Activated naive CD4-positive, alpha-beta T cell treated with anti-CD3 and anti-CD28 coated beads, Interleukin-2, amount 10 ng/mL, durations not matched to agents 7 days and 5 days (primary cell): ENCODE results near the gene LUZP1.
A peak's percentile ranks its signal among the peaks of the same experiment; 100 is the strongest.
"Not testable (repeated sequence)": the region's sequence is repeated elsewhere in the genome, so short reads cannot be mapped to it uniquely, and the experiment has no call there.

Experiments
- CTCF ChIA-PET: fragments of 350-600 bp; sonication (Branson Sonifier 250); formaldehyde crosslinking; loops from one replicate; lab custom pipeline; 2021; ENCODE audit warnings: antibody characterized with exemption; lab: Charles Lee
- DNase-seq: peaks from one replicate; pipeline ENCODE4 v3.0.0-alpha.2; 2020
- H3K27ac Mint-ChIP-seq: one replicate; pipeline ENCODE4 v1.8.0; 2021; ENCODE audit warnings: mild to moderate bottlenecking, moderate library complexity, mixed read lengths
- H3K27me3 Mint-ChIP-seq: one replicate; pipeline ENCODE4 v1.8.0; 2021; ENCODE audit warnings: mild to moderate bottlenecking, mixed read lengths
- H3K36me3 Mint-ChIP-seq: one replicate; pipeline ENCODE4 v1.8.0; 2021; ENCODE audit warnings: mixed read lengths
- H3K4me1 Mint-ChIP-seq: one replicate; pipeline ENCODE4 v1.8.0; 2021; ENCODE audit warnings: mixed read lengths
- H3K4me3 Mint-ChIP-seq: one replicate; pipeline ENCODE4 v1.8.0; 2021; ENCODE audit warnings: mild to moderate bottlenecking, moderate library complexity, mixed read lengths
- H3K9me3 Mint-ChIP-seq: one replicate; pipeline ENCODE4 v1.8.0; 2021; ENCODE audit warnings: mixed read lengths

Gene LUZP1

DNA sequence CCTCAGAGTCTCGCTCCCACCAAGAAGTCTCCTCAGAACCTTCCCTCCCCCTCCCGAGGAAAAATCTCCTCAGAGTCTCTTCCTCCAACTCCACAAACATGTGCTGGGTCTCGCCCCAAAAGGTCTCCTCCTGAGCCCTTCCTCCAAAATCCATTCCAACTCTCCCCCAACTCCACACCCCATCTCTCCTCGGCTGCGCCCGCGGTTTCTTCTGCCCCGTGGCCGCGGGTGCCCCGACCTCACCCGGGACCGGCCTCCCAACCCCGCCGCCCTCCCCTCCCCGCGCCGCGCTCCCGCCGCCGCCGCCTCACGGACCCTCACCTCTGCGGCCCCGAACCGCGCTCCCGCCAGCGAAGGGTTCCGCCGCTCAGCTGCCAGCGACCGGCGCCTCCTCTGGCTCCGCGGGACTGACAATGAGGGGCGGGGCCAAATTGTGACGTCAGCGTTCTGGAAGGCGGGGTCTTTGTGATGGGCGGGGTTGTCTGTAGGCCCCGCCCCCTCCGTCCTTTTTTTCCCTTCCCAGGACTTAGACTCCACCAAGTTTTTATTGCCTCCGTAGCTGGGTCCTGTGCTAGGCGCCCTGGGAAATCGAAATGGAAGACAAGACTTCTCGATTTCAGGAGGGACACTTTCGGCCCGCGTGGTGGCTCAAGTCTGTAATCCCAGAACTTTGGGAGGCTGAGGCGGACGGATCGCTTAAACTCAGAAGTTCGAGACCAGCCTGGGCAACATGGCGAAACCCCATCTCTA, at the start of gene LUZP1:
TSS of gene LUZP1 (minus strand) at position 412 of the 750 bp plus-strand sequence.
- peak; percentile 90 for DNase-seq
- Mint-ChIP-seq H3K36me3 (no peaks in the 10 kb centered on the region), H3K9me3 (no peaks in the 10 kb centered on the region), H3K4me3 (peak within 1 kb of the TSS; percentile 99), H3K27me3 (peaks cover 25% of the 10 kb centered on the region), H3K4me1 (peaks cover 33% of the 10 kb centered on the region), H3K27ac (peak within 1 kb of the TSS; percentile 85)
- CTCF ChIA-PET, result interaction anchor here (2.4 kb wide), 1 partner anchor 69 kb away, joined by 13 read pairs; no protein-coding TSS in a partner anchor

DNA sequence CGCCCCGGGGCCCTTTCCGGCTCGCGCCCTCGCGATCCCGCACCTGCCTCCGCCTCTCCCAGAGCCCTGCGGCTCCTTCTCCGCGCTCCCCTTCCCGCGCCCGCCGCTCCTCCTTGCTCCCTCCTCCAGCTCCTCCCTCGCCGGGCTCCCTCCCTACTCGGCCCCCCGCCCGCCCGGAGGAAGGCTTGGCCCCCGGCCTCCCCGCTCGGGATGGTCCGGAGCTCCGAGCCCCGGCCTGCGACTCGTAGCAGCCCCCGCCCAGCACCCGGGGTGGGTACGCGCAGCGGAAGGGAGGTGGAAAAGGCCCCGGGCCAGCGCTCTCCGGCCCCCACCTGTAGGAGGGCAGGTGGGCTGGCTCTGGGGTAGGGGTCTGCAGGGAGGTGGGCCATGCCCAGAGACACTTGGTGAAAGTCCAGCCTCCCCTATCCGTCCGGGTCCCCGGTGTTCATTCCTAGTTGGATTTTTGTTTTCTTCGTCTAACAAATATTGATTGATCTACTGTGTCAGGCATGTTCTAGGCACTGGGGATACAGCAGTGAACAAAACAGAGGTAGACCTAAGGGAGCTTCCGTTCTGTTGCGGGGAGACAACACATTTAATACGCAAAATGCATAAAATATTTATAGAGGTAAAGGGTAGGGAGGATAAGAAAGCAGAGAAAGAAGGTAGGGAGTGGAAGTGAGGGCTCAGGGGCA, 48.9 kb upstream of the LUZP1 start, which contains the start of gene HTR1D:
TSS of gene HTR1D (minus strand) at position 82 of the 695 bp plus-strand sequence. CDS start 23,283 bp downstream, outside the sequence.
- H3K4me3 Mint-ChIP-seq, result peak within 1 kb of the TSS; percentile 16
- no peaks in the 10 kb centered on the region for H3K36me3 Mint-ChIP-seq
- no peak within 1 kb of the TSS for H3K27ac Mint-ChIP-seq
- peak; percentile 25 for DNase-seq
- CTCF ChIA-PET, result interaction anchor here (0.6 to 1.7 kb wide), 3 partner anchors 10 to 186 kb away, joined by 3 to 4 read pairs (median 4); no protein-coding TSS in a partner anchor
- H3K27me3 Mint-ChIP-seq, result peaks cover 91% of the 10 kb centered on the region
- H3K4me1 Mint-ChIP-seq, result peaks cover 10% of the 10 kb centered on the region
- no peaks in the 10 kb centered on the region for H3K9me3 Mint-ChIP-seq

DNA sequence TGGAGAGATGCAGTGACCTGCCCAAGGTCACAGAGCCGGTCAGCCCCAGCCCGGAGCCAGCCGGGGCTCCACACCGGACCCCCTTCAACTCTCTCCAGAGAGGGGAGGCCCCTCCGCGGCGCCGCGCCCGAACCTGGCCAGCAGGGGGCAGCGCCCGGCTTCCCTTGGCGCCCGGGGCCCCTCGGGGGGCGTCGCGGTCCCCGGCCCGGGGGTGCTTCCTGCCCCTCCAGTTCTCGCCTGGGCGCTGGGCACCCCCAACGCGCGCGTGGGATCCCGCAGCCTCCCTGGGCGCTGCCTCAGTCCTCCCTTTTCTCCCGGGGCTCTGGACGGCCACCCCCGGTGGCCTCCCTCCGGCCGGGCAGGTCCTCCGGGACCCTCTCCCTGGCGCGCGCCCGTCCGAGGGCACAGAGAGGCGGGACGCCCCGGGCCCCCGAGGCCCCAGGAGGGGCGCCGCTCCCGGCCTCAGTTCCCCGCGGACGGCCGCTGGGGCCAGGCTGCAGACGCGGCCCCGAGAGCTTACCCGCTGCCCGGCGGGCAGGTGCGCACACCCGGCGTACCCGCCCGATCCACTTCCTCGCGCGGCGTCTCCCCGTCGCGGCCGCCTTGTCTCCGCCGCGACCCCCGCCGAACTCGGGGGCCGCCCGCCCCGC, 48.2 kb upstream of the LUZP1 start:
- H3K27ac Mint-ChIP-seq, result no peak overlapping the region
- H3K4me1 Mint-ChIP-seq, result peaks cover 10% of the 10 kb centered on the region

DNA sequence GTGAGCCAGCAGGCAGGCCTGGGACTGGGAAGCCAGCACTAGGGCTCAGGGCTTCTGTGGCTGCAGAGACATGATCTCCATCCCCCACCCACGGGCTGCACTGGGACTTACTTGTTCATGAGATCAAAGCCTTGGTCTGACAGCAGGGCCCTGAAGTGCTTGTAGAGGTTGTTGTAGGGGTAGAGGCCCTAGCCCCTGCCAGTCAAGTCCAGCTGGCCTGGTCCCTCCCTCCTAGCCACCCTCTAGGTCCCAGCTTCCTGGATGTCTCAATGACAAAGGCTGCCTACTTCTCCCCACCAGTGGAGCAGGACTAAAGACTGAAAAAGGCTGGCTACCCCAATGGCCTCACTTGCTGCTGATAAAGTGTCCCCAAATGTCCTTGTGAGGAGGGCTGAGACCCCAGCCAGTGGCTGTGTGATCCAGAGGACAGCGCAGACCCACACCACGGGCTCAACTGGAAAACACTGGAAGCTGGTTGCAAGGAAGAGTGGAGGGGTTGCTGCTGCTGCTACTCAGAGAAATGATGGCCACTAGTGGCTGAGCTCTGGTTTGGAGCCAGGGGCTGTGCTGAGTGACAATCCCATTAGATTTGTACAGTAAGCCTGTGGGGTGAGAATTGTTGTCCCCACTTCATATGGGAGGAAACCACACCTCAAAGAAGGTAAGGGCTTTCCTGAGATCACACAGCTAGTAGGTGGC, 47.2 kb upstream of the LUZP1 start:
- Mint-ChIP-seq H3K36me3 (no peaks in the 10 kb centered on the region), H3K27me3 (peaks cover 95% of the 10 kb centered on the region), H3K27ac (no peak overlapping the region), H3K4me1 (peaks cover 10% of the 10 kb centered on the region), H3K4me3 (peak overlapping the region; percentile 16), H3K9me3 (no peaks in the 10 kb centered on the region)
- CTCF ChIA-PET, result interaction anchor here (1.1 to 2.0 kb wide), 3 partner anchors 84 to 187 kb away, joined by 3 to 9 read pairs (median 3); no protein-coding TSS in a partner anchor
- no peak for DNase-seq

More for the DNA sequence above, 48.2 kb upstream of the LUZP1 start:
- no peaks in the 10 kb centered on the region for H3K9me3 Mint-ChIP-seq
- H3K27me3 Mint-ChIP-seq, result peaks cover 93% of the 10 kb centered on the region
- no peak overlapping the region for H3K4me3 Mint-ChIP-seq
- peak; percentile 54 for DNase-seq
- no peaks in the 10 kb centered on the region for H3K36me3 Mint-ChIP-seq
- CTCF ChIA-PET, result interaction anchor here (0.6 to 2.0 kb wide), 4 partner anchors 11 to 187 kb away, joined by 3 to 9 read pairs (median 4); no protein-coding TSS in a partner anchor

DNA sequence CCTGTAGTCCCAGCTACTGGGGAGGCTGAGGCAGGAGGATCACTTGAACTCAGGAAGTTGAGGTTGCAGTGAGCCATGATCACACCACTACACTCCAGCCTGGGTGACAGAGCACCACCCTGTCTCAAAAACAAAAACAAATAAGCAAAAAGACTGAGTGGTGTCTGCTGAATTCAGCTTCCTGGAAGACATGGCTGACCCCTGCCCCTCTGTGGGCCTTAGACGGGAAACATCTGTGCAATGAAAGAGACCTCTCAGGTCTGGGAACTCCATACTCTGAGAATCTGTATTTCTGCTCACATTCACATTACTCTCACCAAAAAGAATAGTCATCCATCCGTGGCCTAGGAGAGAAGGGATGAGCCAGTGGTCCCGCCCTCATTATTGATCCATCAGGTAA, 46.6 kb upstream of the LUZP1 start:
- no peaks in the 10 kb centered on the region for H3K9me3 Mint-ChIP-seq

DNA sequence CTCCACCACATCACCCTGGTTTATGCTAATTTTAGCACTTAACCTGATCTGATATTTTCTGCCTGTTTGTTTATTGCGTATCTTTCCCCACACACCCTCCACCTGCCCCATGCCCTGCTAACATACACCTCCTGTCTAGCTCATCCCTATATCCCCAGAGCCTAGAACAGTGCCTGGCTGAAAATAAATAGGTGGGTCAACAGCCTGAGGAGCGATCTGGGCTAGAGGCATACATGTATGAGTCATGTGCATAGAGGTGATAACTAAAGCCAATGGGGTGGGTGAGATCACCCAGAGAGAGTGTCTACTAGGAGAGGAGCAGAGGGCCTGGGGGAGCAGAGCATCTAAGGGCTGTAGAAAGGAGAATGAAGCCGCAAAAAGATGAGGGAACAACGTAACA, 46.0 kb upstream of the LUZP1 start:
- Mint-ChIP-seq H3K4me1 (peaks cover 12% of the 10 kb centered on the region), H3K9me3 (no peaks in the 10 kb centered on the region), H3K36me3 (no peaks in the 10 kb centered on the region), H3K27me3 (peaks cover 95% of the 10 kb centered on the region), H3K4me3 (no peak overlapping the region), H3K27ac (no peak overlapping the region)
- DNase-seq, result no peak
- CTCF ChIA-PET, result interaction anchor here (0.6 to 2.0 kb wide), 4 partner anchors 9 to 189 kb away, joined by 3 to 9 read pairs (median 4); no protein-coding TSS in a partner anchor

More for the DNA sequence above, 46.6 kb upstream of the LUZP1 start:
- H3K36me3 Mint-ChIP-seq, result no peaks in the 10 kb centered on the region
- DNase-seq, result no peak
- CTCF ChIA-PET, result interaction anchor here (1.1 to 2.0 kb wide), 3 partner anchors 85 to 187 kb away, joined by 3 to 9 read pairs (median 3); no protein-coding TSS in a partner anchor
- no peak overlapping the region for H3K27ac Mint-ChIP-seq
- peaks cover 10% of the 10 kb centered on the region for H3K4me1 Mint-ChIP-seq
- peaks cover 96% of the 10 kb centered on the region for H3K27me3 Mint-ChIP-seq
- H3K4me3 Mint-ChIP-seq, result no peak overlapping the region

DNA sequence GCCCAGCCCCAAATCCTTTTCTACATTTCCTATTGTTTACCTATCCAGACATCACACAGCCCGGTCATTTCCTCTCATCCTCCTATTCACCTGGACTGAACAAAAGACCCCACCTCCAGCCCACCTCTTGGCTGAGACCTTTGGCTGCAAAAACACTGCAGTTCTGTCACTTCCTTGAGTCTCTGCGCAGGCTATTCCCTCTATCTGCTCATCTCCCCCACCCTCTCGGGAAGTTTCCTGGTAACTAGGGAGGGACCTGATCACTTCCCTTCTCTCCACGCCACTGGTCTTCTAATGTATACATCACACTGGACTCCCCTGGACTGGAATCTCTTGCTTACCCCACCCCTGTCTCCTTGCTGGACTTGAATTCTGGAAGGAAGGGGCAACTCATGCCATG, 43.3 kb upstream of the LUZP1 start:
- Mint-ChIP-seq H3K36me3 (no peaks in the 10 kb centered on the region), H3K9me3 (no peaks in the 10 kb centered on the region), H3K27me3 (peaks cover 70% of the 10 kb centered on the region), H3K4me3 (no peak overlapping the region), H3K27ac (no peak overlapping the region), H3K4me1 (peaks cover 9% of the 10 kb centered on the region)
- DNase-seq, result no peak
- CTCF ChIA-PET, result interaction anchor here (0.5 kb wide), 1 partner anchor 532 kb away, joined by 4 read pairs; no protein-coding TSS in a partner anchor

DNA sequence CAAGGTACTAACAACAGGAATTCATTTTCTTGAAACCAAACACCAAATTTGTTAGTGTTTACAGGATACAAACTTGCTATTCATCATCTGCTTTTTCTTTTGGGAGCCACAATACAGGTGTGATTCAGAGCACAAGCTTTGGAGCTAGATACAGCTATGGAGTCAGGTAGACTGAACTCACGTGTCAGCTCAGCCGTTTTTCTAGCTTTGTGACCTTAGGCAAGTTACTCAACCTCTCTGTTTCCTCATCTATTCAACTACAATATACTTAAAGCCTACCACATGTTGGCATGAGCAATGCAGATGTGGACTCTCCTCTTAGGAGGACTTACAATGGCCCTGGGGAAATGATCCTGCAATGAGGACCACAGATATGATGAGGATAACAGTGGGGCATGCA, 42.3 kb upstream of the LUZP1 start:
- H3K36me3 Mint-ChIP-seq, result no peaks in the 10 kb centered on the region
- DNase-seq, result no peak
- no peak overlapping the region for H3K27ac Mint-ChIP-seq
- peaks cover 4% of the 10 kb centered on the region for H3K4me1 Mint-ChIP-seq
- peaks cover 68% of the 10 kb centered on the region for H3K27me3 Mint-ChIP-seq
- no peaks in the 10 kb centered on the region for H3K9me3 Mint-ChIP-seq
- H3K4me3 Mint-ChIP-seq, result no peak overlapping the region
- CTCF ChIA-PET, result interaction anchor here (0.6 to 1.3 kb wide), 4 partner anchors 14 to 1475 kb away, joined by 3 to 5 read pairs (median 4); no protein-coding TSS in a partner anchor

DNA sequence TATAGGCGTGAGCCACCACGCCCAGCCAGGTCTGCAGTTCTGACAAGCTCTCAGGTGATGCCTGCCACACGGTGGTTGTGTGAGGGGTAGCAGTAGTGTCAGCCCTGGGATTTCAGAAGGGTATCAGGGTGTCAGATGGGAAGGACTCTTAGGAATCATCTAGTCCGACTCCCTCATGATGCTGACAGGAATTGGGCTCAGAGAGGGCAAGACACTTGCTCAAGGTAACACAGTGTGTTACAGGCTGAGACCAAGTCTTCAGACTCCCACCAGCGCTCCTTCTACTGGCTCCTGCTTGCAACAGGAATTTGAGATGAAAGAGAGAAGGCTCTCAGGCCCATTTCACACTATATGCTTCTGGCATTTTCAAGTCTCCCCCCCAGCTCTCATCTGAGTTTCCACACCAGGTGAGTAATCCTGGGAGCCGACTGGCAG, 41.7 kb upstream of the LUZP1 start:
- CTCF ChIA-PET, result interaction anchor here (0.6 to 1.3 kb wide), 3 partner anchors 14 to 1476 kb away, joined by 3 to 5 read pairs (median 3); no protein-coding TSS in a partner anchor
- peaks cover 2% of the 10 kb centered on the region for H3K4me1 Mint-ChIP-seq
- H3K36me3 Mint-ChIP-seq, result no peaks in the 10 kb centered on the region
- no peak for DNase-seq
- H3K9me3 Mint-ChIP-seq, result no peaks in the 10 kb centered on the region
- H3K27ac Mint-ChIP-seq, result no peak overlapping the region
- peaks cover 68% of the 10 kb centered on the region for H3K27me3 Mint-ChIP-seq
- no peak overlapping the region for H3K4me3 Mint-ChIP-seq

DNA sequence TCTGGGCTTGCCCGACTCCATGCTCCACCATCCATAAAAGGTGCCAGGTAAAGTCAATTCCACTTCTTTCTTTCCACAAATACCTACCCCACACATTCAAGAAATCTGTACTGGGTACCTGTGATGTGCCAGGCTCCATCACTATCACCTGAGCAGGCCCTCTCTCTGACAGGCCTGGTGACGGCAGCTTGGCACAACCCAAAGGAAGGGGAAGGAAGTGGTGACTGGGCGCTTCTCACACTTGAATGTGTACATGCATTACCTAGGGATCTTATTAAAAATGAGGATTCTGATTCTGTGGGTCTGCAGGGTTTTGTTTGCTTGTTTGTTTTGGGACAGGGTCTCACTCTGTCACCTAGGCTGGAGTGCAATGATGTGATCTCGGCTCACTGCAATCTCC, 41.1 kb upstream of the LUZP1 start:
- no peaks in the 10 kb centered on the region for H3K36me3 Mint-ChIP-seq
- CTCF ChIA-PET, result interaction anchor here (1.3 kb wide), 1 partner anchor 194 kb away, joined by 3 read pairs; no protein-coding TSS in a partner anchor
- peaks cover 2% of the 10 kb centered on the region for H3K4me1 Mint-ChIP-seq
- no peak overlapping the region for H3K27ac Mint-ChIP-seq
- H3K27me3 Mint-ChIP-seq, result peaks cover 62% of the 10 kb centered on the region
- DNase-seq, result no peak
- no peaks in the 10 kb centered on the region for H3K9me3 Mint-ChIP-seq
- H3K4me3 Mint-ChIP-seq, result no peak overlapping the region

DNA sequence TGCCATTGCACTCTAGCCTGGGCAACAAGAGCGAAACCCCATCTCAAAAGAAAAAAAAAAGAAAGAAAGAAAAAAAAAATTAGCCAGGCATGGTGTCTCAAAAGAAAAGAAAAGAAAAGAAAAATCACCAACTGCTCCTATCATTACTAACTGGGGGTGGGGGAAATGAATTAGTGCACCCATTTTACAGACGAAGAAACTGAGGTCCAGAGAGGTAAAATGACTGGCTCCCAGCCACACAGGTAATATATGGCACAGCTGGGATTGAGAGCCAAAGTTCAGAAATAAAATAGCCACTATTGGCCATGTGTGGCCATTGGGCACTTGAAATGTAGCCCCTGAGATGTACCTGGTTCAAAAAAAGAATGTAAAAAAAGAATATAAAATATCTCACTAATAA, 39.9 kb upstream of the LUZP1 start:
- Mint-ChIP-seq H3K4me1 (peaks cover 2% of the 10 kb centered on the region), H3K27me3 (peaks cover 54% of the 10 kb centered on the region), H3K27ac (no peak overlapping the region), H3K9me3 (no peaks in the 10 kb centered on the region), H3K36me3 (no peaks in the 10 kb centered on the region), H3K4me3 (no peak overlapping the region)
- DNase-seq, result no peak
- CTCF ChIA-PET, result no interaction called here

DNA sequence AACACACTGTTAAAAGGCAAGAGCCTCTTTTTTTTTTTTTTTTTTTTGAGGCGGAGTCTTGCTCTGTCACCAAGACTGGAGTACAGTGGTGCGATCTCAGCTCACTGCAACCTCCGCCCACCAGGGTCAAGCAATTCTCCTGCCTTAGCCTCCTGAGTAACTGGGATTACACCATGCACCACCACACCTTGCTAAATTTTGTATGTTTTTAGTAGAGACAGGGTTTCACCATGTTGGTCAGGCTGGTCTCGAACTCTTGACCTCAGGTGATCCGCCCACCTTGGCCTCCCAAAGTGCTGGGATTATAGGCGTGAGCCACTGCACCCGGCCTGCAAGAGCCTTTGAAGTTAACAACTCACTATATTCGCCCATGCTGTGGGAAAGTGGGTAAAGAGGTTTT, 39.1 kb upstream of the LUZP1 start:
- not testable (repeated sequence) for DNase-seq, H3K4me1 Mint-ChIP-seq, H3K36me3 Mint-ChIP-seq, H3K9me3 Mint-ChIP-seq, H3K4me3 Mint-ChIP-seq, H3K27ac Mint-ChIP-seq
- CTCF ChIA-PET, result interaction anchor here (1.2 kb wide), 1 partner anchor 109 kb away, joined by 3 read pairs; no protein-coding TSS in a partner anchor
- H3K27me3 Mint-ChIP-seq, result peaks cover 46% of the 10 kb centered on the region

DNA sequence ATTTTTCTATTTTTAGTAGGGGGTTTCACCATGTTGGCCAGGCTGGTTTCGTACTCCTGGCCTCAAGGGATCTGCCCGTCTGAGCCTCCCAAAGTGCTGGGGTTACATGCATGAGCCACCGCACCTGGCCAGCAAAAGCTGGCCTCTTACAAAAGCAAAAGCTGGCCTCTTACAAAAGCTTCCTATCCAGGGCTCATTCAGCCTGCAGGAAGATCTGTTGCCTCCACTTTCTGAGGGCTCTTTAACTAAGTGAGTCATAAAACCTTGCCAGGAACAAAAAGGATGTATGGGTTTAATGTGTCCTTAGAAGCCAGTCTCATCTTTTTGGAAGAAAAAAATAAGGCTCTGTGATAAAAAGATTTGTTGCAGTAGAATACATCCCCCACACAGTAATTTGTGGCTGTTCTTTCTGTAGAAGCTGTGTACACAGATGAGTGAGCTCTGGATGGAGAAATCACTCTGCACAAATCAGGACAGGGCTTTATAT, 33.6 kb upstream of the LUZP1 start:
- H3K27me3 Mint-ChIP-seq, result peaks cover 38% of the 10 kb centered on the region

More for the DNA sequence above, 33.6 kb upstream of the LUZP1 start:
- DNase-seq, result no peak
- H3K4me1 Mint-ChIP-seq, result no peaks in the 10 kb centered on the region
- H3K27ac Mint-ChIP-seq, result no peak overlapping the region
- CTCF ChIA-PET, result no interaction called here
- no peak overlapping the region for H3K4me3 Mint-ChIP-seq
- H3K36me3 Mint-ChIP-seq, result no peaks in the 10 kb centered on the region
- no peaks in the 10 kb centered on the region for H3K9me3 Mint-ChIP-seq
